Panc1 (cell line): Measurements from ENCODE around the gene IGFBP6.

Experiments used
- CTCF ChIP-seq: fragments of 450-650 bp; IDR thresholded peaks from 2 replicates; pipeline ENCODE4 v1.5.1; 2017; ENCODE audit warnings: mild to moderate bottlenecking
- POLR2AphosphoS5 ChIP-seq: IDR thresholded peaks from 2 replicates; pipeline ENCODE4 v1.6.1; 2012; ENCODE audit warnings: mild to moderate bottlenecking, low read depth, low read length, moderate library complexity
- REST ChIP-seq, 2 experiments: IDR thresholded peaks; 2 replicates each; pipeline ENCODE4 v1.6.1; 2011 to 2012; ENCODE audit warnings: low read depth in 2 of 2, control low read depth in 1 of 2, low read length in 1 of 2, mild to moderate bottlenecking in 1 of 2, moderate library complexity in 1 of 2; ENCODE audit not compliant: insufficient read depth in 1 of 2
- SIN3A ChIP-seq: IDR thresholded peaks from 2 replicates; pipeline ENCODE4 v1.6.1; 2012; ENCODE audit warnings: low read depth, mild to moderate bottlenecking, low read length, moderate library complexity, borderline replicate concordance; ENCODE audit not compliant: insufficient read depth
- TCF7L2 ChIP-seq: IDR thresholded peaks from 2 replicates; pipeline ENCODE4 v1.6.1; 2011; ENCODE audit warnings: mild to moderate bottlenecking, low read depth, low read length, inconsistent platforms

DNA sequence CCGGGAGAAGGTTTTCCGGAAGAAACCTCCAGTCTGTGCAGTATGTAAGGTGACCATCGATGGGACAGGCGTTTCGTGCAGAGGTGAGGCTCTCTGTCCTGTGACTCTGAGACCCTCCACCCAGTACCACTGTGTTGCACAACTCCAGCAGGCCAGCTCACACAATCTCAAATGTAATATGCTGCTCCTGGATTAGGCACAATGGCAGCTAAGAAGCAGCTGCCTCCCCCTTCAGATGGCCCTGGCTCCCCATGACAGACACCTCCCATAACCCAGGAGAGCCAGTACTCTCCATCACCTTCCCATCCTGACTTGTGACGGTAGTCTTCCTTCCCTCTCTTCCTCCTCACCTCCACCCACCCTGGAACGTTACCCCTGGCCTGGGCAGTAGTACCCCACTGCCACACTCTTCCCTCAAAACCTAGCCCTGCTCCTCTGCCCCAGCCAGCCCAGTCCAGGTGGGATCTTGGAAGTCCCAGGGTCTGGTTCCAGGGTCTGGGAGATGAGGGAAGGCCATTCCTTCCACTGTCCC lies 45.5 kb upstream of the IGFBP6 start:
- TF ChIP-seq POLR2AphosphoS5 (no peak), CTCF (no peak), REST (IDR thresholded peaks at IDR 0.05; ENCODE audit: insufficient read depth in 1 of 2, low read depth in 2 of 2, low read length in 1 of 2) (no peak), TCF7L2 (no peak), SIN3A (no peak)
